Renal pelvis (tissue), 4 donors: ENCODE measurements around the gene RUBCN. TPM values are rescaled to one million over a fixed set of nuclear protein-coding genes. Genes with fewer than 3 reads are reported as not detected.
"Not testable (repeated sequence)": the region's sequence is repeated elsewhere in the genome, so short reads cannot be mapped to it uniquely, and the experiment has no call there.

Experiments
- DNase-seq: peaks from one replicate; pipeline ENCODE4 v3.0.0-alpha.2; 2013
- polyA plus RNA-seq, 3 donors: library from polyadenylated mRNA; unstranded; fragments of 120-200 nt; gene quantifications; one replicate each; pipeline ENCODE4 v1.2.1, GENCODE V29; 2013; ENCODE audit not compliant: insufficient read length in 3 of 3

Gene RUBCN
- polyA plus RNA-seq, 3 donors = 10.1 to 16.4 (median 14.4) TPM

DNA sequence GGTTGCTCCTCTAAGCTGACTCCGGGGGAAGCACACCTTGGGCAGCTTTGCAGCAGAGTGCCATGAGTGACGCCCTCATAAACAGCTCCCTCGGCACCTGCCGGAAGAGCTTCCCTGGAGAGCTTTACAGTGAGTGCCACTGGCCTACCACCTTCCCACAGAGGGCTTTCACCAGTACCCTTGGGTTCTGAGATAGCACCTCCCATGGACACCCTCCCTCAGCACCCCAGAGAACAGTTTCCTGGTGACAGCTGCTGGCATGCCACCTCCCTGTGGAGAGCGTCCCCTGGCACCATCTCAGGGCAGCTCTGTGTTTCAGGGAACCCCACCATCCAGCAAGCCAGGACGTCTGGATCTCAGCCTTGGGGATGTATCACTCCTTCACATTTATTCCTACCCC lies 49.1 kb downstream of the RUBCN start:
- DNase-seq = no peak

DNA sequence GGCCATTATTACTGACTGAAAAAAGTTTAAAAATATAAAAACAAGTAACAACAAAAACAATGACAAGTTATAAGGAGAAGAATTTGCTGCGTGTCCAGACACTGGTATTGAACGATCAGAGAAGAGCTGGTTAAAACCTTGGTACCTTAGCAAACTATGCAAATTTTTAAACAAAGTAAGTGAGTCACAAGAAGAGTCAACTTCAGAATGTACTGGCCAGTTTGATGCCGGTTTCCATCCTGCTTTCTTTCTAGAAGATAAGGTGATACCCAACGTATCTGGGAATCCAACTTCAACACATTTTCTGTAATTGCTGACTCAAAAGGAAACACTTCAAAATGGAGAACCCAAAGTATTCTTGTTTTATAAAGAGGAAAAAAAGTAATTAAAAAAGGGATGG lies 49.8 kb downstream of the RUBCN start:
- no peak for DNase-seq

DNA sequence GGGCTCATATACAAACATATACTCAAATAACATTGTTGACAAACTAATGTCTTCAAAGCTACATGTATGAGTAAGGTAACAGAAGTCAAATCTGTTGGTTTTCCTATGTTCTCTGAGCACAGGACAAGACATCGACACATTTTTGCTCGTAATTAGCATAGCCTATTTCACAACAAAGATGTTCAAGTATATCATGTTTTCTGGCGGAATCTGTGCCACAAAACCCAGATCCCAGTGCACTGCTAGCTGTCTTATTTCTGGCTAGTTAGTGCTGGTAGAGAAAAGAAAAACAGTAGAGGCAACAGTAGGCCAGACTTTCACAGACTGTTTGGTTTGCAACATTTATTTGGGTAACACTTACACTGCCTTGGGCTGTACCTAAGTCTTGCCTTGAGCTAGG lies 51.2 kb downstream of the RUBCN start:
- no peak for DNase-seq

DNA sequence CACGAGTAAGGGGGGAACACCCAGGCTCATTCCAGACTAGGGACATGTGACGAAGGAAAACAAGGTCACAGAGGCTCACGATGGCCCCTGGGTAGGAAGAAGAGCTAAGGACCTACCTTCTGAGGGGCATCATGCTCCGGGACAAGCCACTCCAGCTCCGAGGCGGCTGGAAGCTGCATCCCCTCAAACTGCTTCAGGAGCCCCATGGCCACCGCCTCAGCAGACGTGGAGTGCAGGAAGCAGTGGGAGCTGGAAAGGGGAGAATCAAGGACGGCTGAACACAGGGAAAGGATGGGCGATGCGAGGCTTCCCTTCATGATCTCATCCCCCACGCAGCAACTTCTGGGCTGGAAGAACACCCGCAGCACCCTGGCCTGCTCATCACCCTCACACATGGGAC lies 53.5 kb downstream of the RUBCN start:
- no peak for DNase-seq

DNA sequence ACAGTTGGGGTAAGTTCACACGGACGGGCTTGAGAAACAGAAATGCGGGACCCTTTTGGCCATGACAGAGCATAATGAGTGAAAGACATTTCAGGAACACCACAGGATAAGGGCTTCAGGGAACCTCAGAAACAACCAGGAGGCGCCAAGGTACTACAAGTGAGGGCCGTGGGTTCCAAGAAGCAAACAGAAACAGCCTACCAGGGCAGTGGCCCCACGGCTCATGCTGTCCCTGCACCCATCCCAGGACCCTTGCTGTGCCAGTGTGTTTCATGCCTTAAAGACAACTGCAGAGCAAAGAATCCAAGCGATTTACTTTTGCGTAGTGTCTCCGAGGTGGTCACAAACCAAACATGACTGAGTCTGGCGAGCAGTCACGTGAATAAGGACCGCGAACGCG lies 54.0 kb downstream of the RUBCN start:
- DNase-seq = no peak

DNA sequence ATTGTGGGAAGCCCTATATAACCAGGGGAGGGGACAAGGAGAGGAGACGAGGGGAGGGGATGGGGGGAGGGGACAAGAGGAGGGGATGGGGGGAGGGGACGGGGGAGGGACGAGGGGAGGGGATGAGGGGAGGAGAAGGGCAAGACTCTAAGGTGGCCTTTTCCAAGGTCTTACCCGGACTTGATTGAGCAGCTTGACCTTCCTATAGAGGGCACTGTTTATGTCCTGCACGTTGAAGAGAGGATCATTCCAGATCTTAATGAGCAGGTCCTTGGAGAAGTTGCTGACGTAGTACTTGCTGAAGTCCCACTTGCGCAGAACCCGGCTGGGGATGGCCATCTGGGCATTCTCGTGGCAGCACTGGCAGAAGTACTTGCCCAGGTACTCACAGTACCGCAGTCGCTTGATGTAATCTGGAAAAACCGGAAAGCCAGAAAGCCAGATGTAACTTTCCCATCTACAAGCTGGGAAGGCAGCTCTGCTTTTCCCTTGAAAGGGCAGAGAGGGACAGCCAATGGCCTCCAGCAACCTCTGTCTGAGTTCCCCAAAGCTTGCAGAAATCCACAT lies 55.7 kb downstream of the RUBCN start:
- DNase-seq = no peak

DNA sequence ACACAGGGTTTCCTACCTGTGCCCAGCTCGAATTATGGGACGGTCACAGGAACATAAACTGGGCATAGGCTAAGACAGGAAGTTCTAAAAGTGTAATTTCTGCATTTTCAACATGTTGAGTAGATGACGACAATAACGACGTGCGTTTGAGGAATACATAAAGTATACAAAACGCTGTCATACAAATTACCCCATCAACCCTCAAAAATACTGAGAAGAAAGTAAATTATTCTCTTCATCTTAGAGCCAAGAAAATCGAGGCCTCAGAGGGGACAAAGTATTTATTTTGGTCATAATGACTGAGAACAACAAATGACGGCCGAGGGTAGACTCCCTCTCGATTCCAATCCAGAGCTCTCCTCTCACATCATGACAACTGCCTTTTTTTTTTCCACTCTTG lies 60.8 kb downstream of the RUBCN start:
- DNase-seq = no peak

DNA sequence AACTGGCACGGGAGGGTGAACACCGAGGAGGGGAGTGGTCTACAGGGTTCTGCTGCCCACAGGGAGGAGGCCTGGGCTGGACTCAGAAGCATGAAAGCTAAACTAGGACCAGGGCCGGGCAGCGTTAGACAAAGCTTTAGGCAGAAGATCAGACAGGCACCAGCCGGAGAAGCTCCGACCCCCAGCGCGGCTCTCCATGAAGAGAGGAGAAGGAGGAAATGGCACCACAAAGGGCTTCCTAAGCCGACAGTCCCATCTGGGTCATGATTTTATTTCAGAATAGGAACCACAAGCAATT lies 61.2 kb downstream of the RUBCN start:
- no peak for DNase-seq

DNA sequence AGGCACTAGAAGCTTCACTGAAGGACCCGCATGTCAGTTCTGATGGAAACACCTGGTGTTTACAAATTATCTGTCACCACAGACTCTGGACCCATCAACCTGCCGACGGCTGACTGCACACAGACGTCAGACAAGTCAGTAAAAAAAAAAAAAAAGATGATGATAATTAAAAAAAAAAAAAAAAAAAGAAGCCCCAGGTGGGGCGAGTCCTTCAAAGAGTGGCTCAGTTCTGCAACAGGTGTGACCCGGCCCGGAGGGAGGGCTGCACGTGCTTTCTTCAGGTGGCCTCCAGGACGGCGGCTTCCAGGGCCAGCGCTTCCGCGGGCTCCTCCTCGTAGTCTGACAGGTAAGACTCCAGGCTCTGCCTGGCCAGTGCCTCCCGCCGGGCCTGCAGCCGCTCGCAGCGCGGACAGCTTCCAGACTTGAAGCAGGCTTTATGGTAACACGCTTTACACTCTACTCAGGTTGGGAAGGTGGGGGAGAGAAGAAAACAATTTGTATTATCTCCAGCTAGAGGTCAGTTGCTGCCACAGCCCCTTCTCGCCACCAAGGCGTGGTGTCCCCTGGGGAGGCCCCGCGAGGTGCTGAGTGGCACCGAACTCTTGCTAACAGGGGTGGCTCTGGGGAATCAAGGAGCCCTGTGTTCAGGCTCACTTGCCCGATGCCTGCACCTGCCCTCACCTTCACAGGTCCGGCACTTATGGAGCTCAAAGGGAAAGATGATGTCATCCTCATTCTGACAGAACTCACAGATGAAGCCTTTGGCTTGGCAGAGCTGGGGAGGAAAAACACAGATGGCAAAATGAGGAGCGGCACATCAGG lies 61.8 kb downstream of the RUBCN start:
- DNase-seq = no peak

DNA sequence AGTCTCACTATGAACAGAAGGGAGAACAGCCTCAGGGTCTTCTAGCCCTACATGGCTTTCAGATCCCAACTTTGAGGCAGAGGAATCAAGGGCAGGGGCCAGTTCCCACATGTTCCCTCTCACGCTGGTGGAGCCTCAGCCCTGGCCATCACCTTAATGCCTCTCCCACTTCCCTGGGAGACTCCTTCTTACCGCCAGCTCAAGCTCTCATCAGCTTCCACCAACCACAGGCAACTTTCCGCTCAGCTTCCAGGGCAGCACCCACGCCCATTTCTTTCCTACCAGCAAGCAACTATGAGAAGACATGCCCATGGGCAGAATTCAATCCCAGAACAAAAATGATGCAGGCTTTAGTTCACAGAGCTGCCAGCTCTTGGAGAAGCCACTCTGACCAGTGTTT lies 63.5 kb downstream of the RUBCN start:
- DNase-seq = no peak

DNA sequence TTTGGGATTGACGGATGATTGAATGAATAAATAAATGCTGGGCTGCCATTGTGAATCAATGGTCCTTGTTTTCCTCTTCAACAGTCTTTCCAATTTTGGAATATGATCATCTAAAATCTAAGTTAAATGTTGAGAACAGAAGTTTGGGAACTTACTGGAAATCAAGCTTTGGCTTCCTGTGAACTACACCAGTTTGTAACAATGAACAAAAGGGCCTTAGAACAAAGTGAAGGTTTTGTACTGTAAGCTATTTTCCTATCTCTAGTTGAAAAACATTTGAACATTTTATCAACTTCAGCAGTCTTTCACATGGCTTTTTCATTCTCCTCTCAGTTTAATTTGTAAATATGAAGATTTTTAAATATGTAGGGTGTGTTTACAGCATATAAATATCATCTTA lies 66.3 kb downstream of the RUBCN start:
- no peak for DNase-seq

DNA sequence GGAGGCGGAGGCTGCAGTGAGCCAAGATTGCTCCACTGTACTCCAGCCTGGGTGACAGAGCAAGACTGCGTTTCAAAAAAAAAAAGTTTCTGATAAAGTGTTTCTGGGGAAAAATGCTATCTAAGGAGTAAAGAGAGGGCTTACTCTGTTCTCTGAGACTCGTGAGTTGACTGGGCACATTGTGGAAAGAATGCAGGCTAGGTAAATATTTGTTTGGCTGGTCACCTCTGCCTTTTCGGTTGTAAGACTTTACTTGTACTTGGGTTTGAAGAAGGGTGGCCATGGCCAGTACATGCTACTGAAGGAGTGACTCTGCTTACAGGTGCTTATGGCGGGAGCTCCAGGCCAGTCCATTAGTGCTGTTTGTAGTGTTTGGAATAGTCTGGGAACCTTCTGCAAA lies 68.7 kb downstream of the RUBCN start:
- DNase-seq = no peak

DNA sequence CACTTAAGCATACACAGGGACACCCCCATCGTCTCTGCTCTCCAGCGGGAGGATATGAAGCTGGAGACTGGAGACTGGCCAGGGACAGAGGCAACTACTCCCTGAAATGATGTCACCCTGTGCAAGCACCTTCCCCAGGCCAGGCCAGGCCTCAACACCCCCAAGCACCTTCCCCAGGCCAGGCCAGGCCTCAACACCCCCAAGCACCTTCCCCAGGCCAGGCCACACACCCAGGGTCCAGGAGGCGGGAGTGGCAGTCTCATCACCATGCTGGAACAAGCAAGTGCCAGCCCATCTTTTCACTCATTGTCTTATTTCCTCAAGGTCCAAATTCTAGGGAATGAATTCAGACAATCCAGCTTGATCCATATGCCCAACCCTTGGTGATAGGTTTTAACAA lies 69.4 kb downstream of the RUBCN start:
- not testable (repeated sequence) for DNase-seq

DNA sequence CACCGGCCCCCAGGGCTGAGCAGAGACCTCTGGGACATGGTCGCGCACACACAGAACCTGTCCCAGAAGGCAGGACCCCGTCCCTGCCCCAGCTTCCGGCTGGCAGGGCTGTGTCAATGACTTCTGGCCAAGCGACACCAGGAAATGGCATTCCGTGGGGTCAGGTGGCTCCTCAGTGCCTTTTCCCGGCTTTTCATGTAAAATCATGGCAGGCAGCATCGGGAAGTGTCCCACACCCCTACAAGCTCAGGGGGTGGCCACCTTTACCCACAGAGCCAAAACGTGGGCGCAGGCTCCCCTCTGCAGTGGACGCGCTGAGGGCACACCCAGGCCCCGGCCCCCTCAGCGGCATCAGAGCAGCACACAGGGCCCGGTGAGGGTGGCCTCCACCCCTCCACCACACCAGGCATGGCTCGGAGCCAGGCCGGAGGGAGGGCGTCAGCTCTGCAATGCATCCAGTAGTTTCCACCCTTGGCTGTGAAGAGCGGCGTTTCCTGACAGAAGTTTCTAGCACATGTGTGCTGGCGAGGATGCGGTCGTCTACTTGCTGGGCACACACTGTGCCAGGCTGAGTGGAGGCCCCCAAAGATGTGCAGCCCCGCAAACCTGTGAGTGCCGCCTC lies 70.4 kb downstream of the RUBCN start:
- DNase-seq = not testable (repeated sequence)

DNA sequence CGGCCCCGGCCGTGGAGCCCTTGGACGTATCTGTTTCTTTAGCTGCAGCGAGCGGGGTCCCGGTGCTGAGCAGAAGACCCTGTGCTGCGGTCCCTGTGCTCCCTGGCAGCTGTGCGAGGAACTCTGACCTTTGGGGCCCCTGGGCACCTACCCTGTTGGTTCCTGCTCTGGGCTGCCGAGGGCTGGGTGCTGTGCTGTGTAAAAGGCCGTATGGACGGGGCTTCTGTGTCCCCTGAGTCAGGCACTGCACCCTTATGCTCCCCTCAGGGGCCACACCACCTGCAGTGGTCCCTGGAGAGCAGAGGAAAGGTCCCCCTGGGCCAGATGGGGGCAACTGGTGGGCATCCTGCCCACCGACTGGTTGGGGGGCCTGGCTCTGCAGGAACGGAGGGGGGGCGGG lies 71.2 kb downstream of the RUBCN start:
- DNase-seq = not testable (repeated sequence)

DNA sequence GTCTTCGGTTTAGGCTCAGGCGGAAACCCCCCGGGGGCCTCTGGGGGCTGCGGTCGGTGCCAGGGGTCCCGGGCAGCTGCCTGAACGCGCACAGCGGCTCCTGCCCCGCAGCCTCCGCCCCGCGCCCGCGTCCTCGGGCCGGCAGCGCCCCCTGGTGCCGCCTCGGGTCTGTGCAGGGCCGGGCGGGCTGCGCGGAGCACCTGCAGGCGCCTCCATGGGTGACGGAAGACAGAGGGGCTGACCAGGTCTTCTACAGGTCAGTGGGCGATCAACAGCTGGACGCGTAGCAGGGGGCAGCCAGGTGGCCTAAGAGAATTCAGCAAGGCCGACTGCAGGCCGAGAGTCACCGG lies 71.6 kb downstream of the RUBCN start:
- not testable (repeated sequence) for DNase-seq

DNA sequence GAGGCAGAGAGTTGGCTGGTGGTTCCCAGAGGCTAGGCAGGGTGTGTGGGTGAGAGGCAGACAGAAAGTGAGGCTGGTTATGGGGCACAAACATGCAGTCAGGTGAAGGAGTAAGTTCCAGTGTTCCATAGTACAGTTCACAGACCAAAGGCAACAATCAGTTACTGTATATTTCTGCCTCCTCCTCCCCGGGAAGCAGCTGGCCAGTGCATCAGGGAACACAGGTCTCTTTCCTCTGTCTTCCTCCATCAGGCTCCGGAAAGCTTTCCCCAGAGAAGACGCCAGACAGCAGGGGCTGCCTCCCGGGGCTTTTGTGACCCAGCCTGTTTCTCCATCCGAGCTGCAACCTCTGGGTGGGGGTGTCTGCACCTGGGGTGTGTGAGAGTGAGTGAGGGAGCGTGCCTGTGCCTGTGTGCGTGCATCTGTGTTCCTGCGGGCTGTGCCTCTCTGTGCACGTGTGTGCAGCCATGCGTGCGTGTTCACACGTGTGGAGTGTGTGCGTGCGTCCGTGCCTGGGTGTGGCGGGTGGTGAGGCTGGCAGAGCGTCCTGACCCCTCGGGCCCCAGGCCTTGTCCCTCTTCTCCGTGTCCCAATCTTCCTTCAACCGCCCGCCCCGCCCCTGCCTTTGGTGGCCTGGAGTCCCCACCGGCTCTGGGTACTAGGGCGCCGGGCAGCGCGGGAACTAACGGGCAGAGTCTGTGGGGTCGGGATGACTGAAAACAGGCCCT lies 72.1 kb downstream of the RUBCN start:
- DNase-seq = not testable (repeated sequence)

DNA sequence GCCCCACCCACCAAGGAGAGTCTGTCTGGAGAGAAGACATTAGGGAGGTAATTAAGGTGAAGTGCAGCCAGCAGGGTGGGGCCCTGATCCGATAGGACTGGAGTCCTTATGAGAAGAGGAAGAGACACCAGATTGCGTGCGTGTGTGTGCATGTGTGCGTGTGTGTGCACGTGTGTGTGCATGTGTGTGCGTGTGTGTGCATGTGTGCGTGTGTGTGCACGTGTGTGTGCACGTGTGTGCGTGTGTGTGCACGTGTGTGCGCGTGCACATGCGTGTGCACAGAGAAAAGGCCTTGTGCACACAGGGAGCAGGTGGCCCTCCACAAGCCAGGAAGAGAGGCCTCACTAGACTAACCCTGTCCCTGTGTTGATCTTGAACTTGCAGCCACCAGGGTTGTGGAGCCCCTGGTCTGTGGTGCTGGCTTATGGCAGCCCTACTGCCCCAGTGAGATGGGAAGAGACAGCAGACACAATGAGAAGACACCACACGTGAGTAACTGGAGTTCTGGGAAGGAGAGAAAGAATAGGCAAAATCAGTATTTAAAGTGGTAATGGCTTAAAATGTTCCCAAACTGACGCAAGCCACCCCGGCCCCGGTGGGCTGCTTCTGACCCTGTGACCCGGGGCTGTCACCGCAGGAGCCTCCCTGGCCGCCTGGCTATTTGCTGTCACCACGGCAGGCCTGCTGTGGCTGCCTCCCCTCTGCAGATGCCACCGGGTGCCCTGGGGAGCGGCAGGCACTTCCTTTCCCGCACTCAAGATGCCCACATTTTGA lies 73.2 kb downstream of the RUBCN start:
- DNase-seq = not testable (repeated sequence)

DNA sequence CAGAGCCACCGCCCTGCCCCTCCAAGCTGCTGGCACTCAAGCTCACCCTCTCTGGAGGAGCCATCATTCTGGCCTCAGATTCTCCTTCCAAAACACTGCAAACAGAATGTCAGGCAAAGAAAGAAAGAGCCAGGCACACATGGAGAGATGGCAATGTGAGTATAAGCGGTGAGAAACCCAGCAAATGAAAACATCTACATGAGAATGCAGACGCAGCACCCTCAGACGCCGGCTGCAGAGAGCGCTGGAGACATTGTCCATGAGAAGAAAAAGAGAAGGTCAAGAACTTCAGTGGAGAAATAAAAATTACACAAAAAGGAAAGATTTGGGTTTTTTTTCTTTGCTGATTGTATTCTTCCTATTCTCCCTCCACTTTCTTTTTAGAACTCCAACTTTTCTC lies 74.4 kb downstream of the RUBCN start:
- not testable (repeated sequence) for DNase-seq

DNA sequence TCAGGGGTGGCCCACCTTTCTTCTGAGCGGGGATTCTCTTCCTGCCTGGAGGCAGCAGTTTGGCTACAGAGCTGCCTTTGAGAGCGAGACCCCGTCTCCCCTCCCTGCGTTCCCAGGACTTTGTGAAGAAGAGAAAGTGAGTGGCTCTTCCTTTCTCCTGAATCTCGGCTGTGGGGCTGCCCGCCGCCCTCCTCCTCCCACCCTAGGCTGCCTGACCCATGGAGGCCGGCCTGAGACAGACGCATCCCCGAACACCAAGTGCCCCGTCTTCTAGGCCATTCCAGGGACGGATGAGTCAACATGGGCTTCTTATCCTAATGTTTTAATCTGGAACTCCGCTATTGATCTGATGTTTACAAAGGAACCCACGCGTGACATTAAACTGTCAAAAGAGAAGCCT lies 74.8 kb downstream of the RUBCN start:
- DNase-seq = not testable (repeated sequence)

DNA sequence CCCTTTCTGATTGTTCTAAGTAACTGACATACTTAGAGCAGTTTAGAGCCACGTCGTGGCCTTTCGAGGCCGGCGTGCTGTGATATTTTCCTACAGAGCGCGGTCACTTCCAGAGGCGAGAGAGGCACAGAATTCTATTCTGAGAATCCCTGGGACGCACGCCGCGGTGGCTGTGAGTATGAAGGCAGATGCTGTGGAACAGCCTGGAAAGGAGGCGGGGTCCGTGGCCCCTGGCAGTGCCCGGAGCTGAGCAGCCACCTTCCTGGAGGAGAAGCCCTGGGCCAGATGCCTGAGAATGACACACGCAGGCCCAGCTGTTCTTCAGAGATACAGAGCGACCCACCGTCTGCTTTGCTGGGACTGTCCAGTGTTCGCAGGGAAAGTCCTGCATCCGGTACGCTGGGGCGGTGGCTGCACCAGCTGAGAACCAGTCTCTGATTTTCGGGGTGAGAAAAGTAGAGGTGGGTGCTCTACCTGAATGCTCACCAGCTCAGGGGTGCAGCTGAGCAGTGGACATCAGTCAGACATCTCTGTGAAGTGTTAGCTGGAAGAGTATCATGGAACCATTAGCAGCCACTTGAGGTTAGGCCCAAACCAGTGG lies 75.4 kb downstream of the RUBCN start:
- DNase-seq = not testable (repeated sequence)

DNA sequence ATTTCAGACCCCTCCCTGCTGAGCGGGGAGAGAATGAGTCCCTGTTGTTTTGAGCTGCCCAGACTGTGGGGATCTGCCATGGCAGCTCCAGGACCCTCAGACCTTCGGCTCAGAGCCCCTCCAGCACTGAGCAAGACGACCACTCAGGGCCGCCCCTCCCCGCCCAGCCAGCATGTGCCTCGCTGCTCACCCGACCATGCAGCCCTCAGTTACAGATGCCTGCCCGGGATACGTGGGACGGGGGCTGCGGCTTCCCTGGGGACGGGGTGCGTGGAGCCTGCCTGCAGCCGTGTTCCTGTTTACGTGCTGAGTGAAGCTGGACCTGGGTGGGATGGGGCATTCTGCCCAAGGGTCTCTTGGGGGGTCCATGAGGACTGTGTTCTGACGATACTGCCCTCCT lies 77.0 kb downstream of the RUBCN start:
- DNase-seq = not testable (repeated sequence)
